Esophagus squamous epithelium (tissue), 5 donors: ENCODE measurements around the gene RBM20. TPM values are rescaled to one million over a fixed set of nuclear protein-coding genes. Genes with fewer than 3 reads are reported as not detected.

ENCODE experiments used
- DNase-seq: peaks from one replicate; lab custom pipeline; 2025; lab: John Stamatoyannopoulos, UW
- H3K27ac ChIP-seq, 4 donors: fragments of 200-600 bp; sonication (generic); one replicate each; pipeline ENCODE4 v1.5.1; 2016 to 2019; ENCODE audit warnings: mild to moderate bottlenecking in 1 of 4
- H3K27me3 ChIP-seq, 4 donors: fragments of 200-600 bp; sonication (generic); 1 replicate in 3 of 4; 2 replicates in 1 of 4; pipeline versions ENCODE4 v1.5.1 to v1.6.0; 2017 to 2021; ENCODE audit warnings: antibody characterized with exemption in 1 of 4
- H3K36me3 ChIP-seq, 3 donors: fragments of 200-600 bp; sonication (generic); one replicate each; pipeline ENCODE4 v1.5.1; 2016 to 2019
- H3K4me1 ChIP-seq, 3 donors: fragments of 200-600 bp; sonication (generic); one replicate each; pipeline ENCODE4 v1.5.1; 2017 to 2019
- H3K4me3 ChIP-seq, 4 donors: fragments of 200-600 bp; sonication (generic); 1 replicate in 3 of 4; 2 replicates in 1 of 4; pipeline ENCODE4 v1.5.1; 2016 to 2019; ENCODE audit warnings: mild to moderate bottlenecking in 2 of 4, moderate library complexity in 1 of 4
- H3K9me3 ChIP-seq, 3 donors: fragments of 200-600 bp; sonication (generic); one replicate each; pipeline ENCODE4 v1.5.1; 2016 to 2019
- CTCF ChIP-seq, 6 experiments: fragments of 450-650 bp in 4 of 6; fragments of 200-600 bp in 2 of 6; sonication (generic) in 2 of 6; IDR thresholded peaks; one replicate each; pipeline ENCODE4 v1.5.1; 2016 to 2019; ENCODE audit warnings: antibody characterized with exemption in 6 of 6, mild to moderate bottlenecking in 4 of 6, moderate library complexity in 4 of 6
- POLR2A ChIP-seq, 4 donors: fragments of 450-650 bp; IDR thresholded peaks; one replicate each; pipeline ENCODE4 v1.6.1; 2017; ENCODE audit warnings: antibody characterized with exemption in 4 of 4, mild to moderate bottlenecking in 4 of 4, moderate library complexity in 3 of 4
- WGBS, 2 donors: methylation state at CpG; one replicate each; pipeline ENCODE4 v1.1.5; 2018; 5-methylcytosine and 5-hydroxymethylcytosine counted together
- intact Hi-C: fragments of 100-400 bp; cut with DNase I; formaldehyde crosslinking; loops from one replicate; pipeline ENCODE4 v1.15.0; 2022
- total RNA-seq, 4 donors: library from RNA; depleted of rRNA; stranded (reverse); fragments of >200 nt; gene quantifications; one replicate each; pipeline ENCODE4 v1.1.0, GENCODE V29; 2016
- donor health status: DM: yes; HTN: yes; CAD: no.

RBM20 gene
- total RNA-seq, 4 donors from 2014 or later = 2.1 to 10.3 (median 3.7) TPM

DNA sequence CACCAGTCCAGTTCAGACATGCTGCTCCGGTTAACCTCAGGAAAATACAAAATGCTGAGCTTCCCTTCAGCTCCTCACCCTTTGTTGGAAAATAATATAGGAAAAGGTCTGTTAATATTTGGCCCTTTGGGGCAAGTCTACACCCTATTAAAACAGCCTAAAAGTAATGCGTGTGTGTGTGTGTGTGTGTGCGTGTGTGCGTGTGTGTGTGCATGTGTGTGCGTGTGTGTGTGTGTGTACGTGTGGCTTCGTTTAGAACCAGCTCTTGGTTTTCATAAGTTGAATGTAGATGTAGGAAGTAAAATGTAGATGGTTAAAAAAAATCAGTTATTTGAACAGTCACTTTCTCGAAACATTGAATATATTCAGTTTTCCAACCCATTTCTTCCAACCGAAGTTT is 166.5 kb downstream of the RBM20 start:
- no peaks in the 10 kb centered on the region for H3K36me3 ChIP-seq
- no peaks in the 10 kb centered on the region for H3K27me3 ChIP-seq
- peaks cover 0 to 18% (median 0%) of the 10 kb centered on the region in 3 donors for H3K4me1 ChIP-seq
- WGBS, 2 donors = 85 to 86% methylated on average over 9 of the region's 9 CpGs
- DNase-seq = no peak
- H3K27ac ChIP-seq = no peak overlapping the region
- no peaks in the 10 kb centered on the region for H3K9me3 ChIP-seq
- intact Hi-C loops = no loop called here
- no peak overlapping the region for H3K4me3 ChIP-seq
- no peak for TF ChIP-seq POLR2A (IDR thresholded peaks at IDR 0.05)
- TF ChIP-seq CTCF (IDR thresholded peaks at IDR 0.05) = no peak

GRCh38 chr10:110811791-110812581 is 167.8 kb downstream of the RBM20 start:
- intact Hi-C loops = no loop called here
- 89 to 100% methylated on average over 4 to 11 of the region's 23 CpGs for WGBS, 2 donors

GRCh38 chr10:110812583-110812982 is 168.4 kb downstream of the RBM20 start:
- TF ChIP-seq POLR2A (IDR thresholded peaks at IDR 0.05) (no peak), CTCF (IDR thresholded peaks at IDR 0.05) (no peak)
- Histone ChIP-seq H3K9me3 (no peaks in the 10 kb centered on the region), H3K4me1 (peaks cover 3 to 34% (median 9%) of the 10 kb centered on the region in 3 donors), H3K4me3 (no peak overlapping the region), H3K27ac (no peak overlapping the region), H3K36me3 (no peaks in the 10 kb centered on the region), H3K27me3 (no peaks in the 10 kb centered on the region)
- 85 to 89% methylated on average over 7 to 12 of the region's 12 CpGs for WGBS, 2 donors
- no peak for DNase-seq
- intact Hi-C loops = no loop called here

More at GRCh38 chr10:110811791-110812581, 167.8 kb downstream of the RBM20 start:
- H3K4me1 ChIP-seq = peaks cover 1 to 28% (median 3%) of the 10 kb centered on the region in 3 donors
- no peaks in the 10 kb centered on the region for H3K9me3 ChIP-seq
- no peaks in the 10 kb centered on the region for H3K36me3 ChIP-seq
- H3K27ac ChIP-seq = no peak overlapping the region
- H3K4me3 ChIP-seq = no peak overlapping the region
- H3K27me3 ChIP-seq = no peaks in the 10 kb centered on the region
- no peak for TF ChIP-seq POLR2A (IDR thresholded peaks at IDR 0.05)
- TF ChIP-seq CTCF (IDR thresholded peaks at IDR 0.05) = no peak
- DNase-seq = no peak

- no peak overlapping the region for H3K4me3 ChIP-seq
- WGBS, 2 donors = 77 to 84% methylated on average over 8 of the region's 8 CpGs
- H3K4me1 ChIP-seq = peaks cover 11 to 38% (median 20%) of the 10 kb centered on the region in 3 donors
- intact Hi-C loops = no loop called here
- no peaks in the 10 kb centered on the region for H3K27me3 ChIP-seq
- H3K9me3 ChIP-seq = no peaks in the 10 kb centered on the region
- H3K36me3 ChIP-seq = no peaks in the 10 kb centered on the region
- no peak for TF ChIP-seq CTCF (IDR thresholded peaks at IDR 0.05)
- TF ChIP-seq POLR2A (IDR thresholded peaks at IDR 0.05) = no peak
- no peak overlapping the region for H3K27ac ChIP-seq
- DNase-seq = no peak
Measured at GRCh38 chr10:110813743-110814472, 169.8 kb downstream of the RBM20 start.
